ENCODE data around the gene ADGRG6.

- TF ChIP-seq POLR2A (IDR thresholded peaks at IDR 0.05) (no peak), CTCF (IDR thresholded peaks at IDR 0.05) (no peak)
Measured at GRCh38 chr6:142470421-142470820, 168.6 kb downstream of the ADGRG6 start.
